Measurements from ENCODE around the gene TELO2. TPM values are rescaled to one million over a fixed set of nuclear protein-coding genes. Genes with fewer than 3 reads are reported as not detected.

Gene TELO2
- total and polyA plus RNA-seq, 9 donors, result 0.27 to 36.8 (median 31.7) TPM

DNA sequence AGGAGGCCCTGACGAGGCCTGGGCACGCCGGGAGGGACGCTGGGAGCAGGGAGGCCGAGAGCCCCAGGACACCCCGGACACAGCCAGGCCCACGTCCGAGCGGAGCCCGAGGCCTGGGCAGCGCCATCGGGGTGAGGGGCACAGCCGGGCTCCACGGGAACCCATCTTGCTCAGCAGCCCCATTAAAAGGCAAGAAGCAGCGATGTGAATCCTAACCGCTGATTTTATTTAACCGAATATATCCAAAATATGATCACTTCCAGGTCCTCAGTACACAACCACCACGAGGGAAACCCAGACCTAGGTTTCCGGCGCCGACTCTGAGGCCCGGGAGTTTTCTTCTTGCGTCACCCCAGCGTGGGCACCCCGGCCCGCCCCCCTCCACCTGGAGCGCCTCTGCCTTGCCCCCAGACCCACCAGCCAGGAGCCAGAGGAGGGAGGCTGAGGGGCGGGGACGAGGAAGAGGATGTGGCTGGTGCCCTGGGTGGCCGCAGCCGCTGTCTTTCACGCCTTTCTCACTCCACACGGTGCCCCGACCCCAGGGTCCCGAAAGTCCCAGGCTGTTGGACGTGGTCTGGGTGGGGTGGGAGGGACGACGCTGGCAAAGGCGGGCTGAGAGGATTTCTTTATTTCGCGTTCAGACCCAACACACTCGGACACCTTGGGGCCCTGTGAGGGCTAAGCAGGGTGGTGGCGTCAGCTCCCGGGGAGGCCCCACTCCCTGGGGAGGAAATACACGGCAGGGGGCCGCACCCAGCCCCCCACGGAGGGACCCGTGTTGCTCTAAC, 48.2 kb upstream of the TELO2 start:
- 85 to 88% (median 85%) methylated on average over 44 to 48 of the region's 48 CpGs for WGBS, 3 donors
- no peaks in the 10 kb centered on the region for H3K9me3 ChIP-seq
- no peak overlapping the region for H3K4me3 ChIP-seq
- peaks cover 3% of the 10 kb centered on the region for H3K4me1 ChIP-seq (ENCODE audit: insufficient read depth)
- no peaks in the 10 kb centered on the region for H3K27me3 ChIP-seq
- no peak for DNase-seq
- intact Hi-C loops (cut with DNase I), result no loop called here
- H3K27ac ChIP-seq, result no peak overlapping the region
- H3K36me3 ChIP-seq, result no peaks in the 10 kb centered on the region
- TF ChIP-seq CTCF (IDR thresholded peaks at IDR 0.05) (no peak), POLR2A (IDR thresholded peaks at IDR 0.05) (no peak)

GRCh38 chr16:1445518-1446203, 47.5 kb upstream of the TELO2 start:
- no peak for DNase-seq
- WGBS, 3 donors, result 84 to 94% (median 85%) methylated on average over 8 to 25 of the region's 25 CpGs
- intact Hi-C loops (cut with DNase I), result no loop called here
- Histone ChIP-seq H3K36me3 (no peaks in the 10 kb centered on the region), H3K27ac (no peak overlapping the region), H3K27me3 (no peaks in the 10 kb centered on the region), H3K4me1 (ENCODE audit: insufficient read depth) (peaks cover 3% of the 10 kb centered on the region), H3K4me3 (no peak overlapping the region), H3K9me3 (no peaks in the 10 kb centered on the region)
- no peak for TF ChIP-seq EP300 (IDR thresholded peaks at IDR 0.05)
- TF ChIP-seq CTCF (IDR thresholded peaks at IDR 0.05), result no peak
- no peak for TF ChIP-seq POLR2A (IDR thresholded peaks at IDR 0.05)

DNA sequence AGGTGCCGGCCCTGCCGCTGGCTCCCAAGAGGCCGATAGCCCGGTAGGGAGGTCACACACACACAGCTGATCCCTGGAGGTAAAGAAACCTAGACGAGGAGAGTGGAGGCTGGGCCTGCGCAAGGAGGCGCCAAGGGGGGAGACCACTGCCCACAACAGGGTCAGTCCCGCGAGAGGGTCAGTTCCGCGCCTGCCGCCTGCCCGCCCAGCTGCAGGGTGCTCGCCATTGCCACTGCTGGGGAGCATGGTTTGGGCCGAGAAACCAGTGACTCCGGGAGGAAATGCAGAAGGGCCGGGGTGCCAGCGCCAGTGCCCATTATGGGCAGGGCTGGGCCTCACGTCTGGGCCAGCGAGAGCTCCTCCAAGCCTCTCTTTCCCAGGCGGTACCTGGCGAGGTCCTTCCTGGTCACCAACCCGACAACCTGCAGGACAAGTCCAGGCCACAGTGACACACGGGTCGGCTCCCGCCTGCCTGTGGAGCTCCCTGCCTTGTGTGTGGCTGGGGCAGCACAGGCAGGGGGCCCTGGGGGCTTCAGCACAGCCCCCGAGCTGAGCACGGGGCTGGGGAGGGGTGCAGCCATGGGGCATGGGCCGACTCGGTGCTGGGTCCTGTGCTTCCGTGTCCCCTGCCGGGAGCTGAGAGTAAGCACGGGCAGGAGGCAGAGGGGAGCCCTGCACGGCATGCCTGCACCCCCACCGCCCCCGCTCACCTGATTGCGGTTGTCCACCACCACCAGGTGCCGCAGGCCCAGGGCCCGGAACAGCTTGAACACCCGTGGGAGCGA, 46.7 kb upstream of the TELO2 start:
- peaks cover 3% of the 10 kb centered on the region for H3K4me1 ChIP-seq (ENCODE audit: insufficient read depth)
- no peaks in the 10 kb centered on the region for H3K36me3 ChIP-seq
- no peak overlapping the region for H3K4me3 ChIP-seq
- intact Hi-C loops (cut with DNase I), result no loop called here
- WGBS, 3 donors, result 84 to 89% (median 88%) methylated on average over 37 to 41 of the region's 41 CpGs
- TF ChIP-seq POLR2A (IDR thresholded peaks at IDR 0.05), result no peak
- TF ChIP-seq CTCF (IDR thresholded peaks at IDR 0.05), result no peak
- no peak for TF ChIP-seq EP300 (IDR thresholded peaks at IDR 0.05)
- H3K27me3 ChIP-seq, result no peaks in the 10 kb centered on the region
- no peak overlapping the region for H3K27ac ChIP-seq
- no peaks in the 10 kb centered on the region for H3K9me3 ChIP-seq
- DNase-seq, result no peak

DNA sequence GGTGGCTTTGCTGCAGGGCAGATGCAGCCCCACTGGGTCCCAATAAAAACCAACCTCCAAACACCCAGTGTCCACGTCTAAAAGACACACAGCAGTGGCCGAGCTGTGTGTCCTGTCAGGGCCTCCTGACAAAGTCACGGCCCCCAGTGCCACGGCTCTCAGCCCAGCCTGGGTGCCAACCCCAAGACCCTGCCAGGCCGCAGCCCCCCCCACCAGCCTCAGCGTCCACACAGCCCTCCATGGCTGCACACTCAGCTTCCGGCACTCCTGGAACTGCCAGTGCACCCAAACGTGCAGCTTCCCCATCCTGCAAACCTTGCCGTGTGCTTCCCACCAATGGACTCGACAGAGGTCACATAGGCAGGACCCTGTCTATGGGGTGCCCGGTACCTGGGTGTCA, 45.2 kb upstream of the TELO2 start:
- H3K9me3 ChIP-seq, result no peaks in the 10 kb centered on the region
- TF ChIP-seq EP300 (IDR thresholded peaks at IDR 0.05) (no peak), POLR2A (IDR thresholded peaks at IDR 0.05) (no peak), CTCF (IDR thresholded peaks at IDR 0.05) (no peak)
- intact Hi-C loops (cut with DNase I), result no loop called here
- H3K36me3 ChIP-seq, result no peaks in the 10 kb centered on the region
- no peaks in the 10 kb centered on the region for H3K27me3 ChIP-seq
- no peak for DNase-seq
- H3K4me3 ChIP-seq, result no peak overlapping the region
- 87 to 91% (median 89%) methylated on average over 11 of the region's 11 CpGs for WGBS, 3 donors
- H3K4me1 ChIP-seq (ENCODE audit: insufficient read depth), result peaks cover 3% of the 10 kb centered on the region
- H3K27ac ChIP-seq, result no peak overlapping the region
